Hepatocyte (in vitro differentiated cells): ENCODE measurements around the gene SCO1. TPM values are rescaled to one million over a fixed set of nuclear protein-coding genes. Genes with fewer than 3 reads are reported as not detected.
A peak's percentile ranks its signal among the peaks of the same experiment; 100 is the strongest.
"Not testable (repeated sequence)": the region's sequence is repeated elsewhere in the genome, so short reads cannot be mapped to it uniquely, and the experiment has no call there.

Experiments used
- DNase-seq: peaks from one replicate; pipeline ENCODE4 v3.0.0-alpha.2; 2016; ENCODE audit warnings: low spot score
- H2AFZ ChIP-seq: fragments of 200-600 bp; sonication (generic); 2 replicates; pipeline ENCODE4 v1.6.0; 2016; ENCODE audit warnings: antibody characterized with exemption, mild to moderate bottlenecking
- H3K27ac ChIP-seq: fragments of 200-600 bp; sonication (generic); 2 replicates; pipeline ENCODE4 v1.5.1; 2016; ENCODE audit warnings: mild to moderate bottlenecking
- H3K27me3 ChIP-seq: fragments of 200-600 bp; sonication (generic); 2 replicates; pipeline ENCODE4 v1.6.1; 2016
- H3K36me3 ChIP-seq: fragments of 200-600 bp; sonication (generic); replicated peaks from 2 replicates; pipeline ENCODE4 v1.5.1; 2016; ENCODE audit warnings: low read depth; ENCODE audit not compliant: insufficient read depth
- H3K4me1 ChIP-seq: fragments of 200-600 bp; sonication (generic); 2 replicates; pipeline ENCODE4 v1.5.1; 2016; ENCODE audit warnings: mild to moderate bottlenecking, moderate library complexity; ENCODE audit not compliant: insufficient read depth
- H3K4me2 ChIP-seq: fragments of 200-600 bp; sonication (generic); 2 replicates; pipeline ENCODE4 v1.6.0; 2016
- H3K4me3 ChIP-seq: fragments of 200-600 bp; sonication (generic); 2 replicates; pipeline ENCODE4 v1.5.1; 2016; ENCODE audit warnings: mild to moderate bottlenecking
- H3K79me2 ChIP-seq: fragments of 200-600 bp; sonication (generic); 2 replicates; pipeline ENCODE4 v1.6.0; 2017; ENCODE audit warnings: mild to moderate bottlenecking
- H3K9me2 ChIP-seq: fragments of 200-600 bp; sonication (generic); replicated peaks from 2 replicates; pipeline ENCODE4 v1.6.0; 2017; ENCODE audit warnings: mild to moderate bottlenecking; ENCODE audit not compliant: insufficient read depth
- H3K9me3 ChIP-seq: fragments of 200-600 bp; sonication (generic); 2 replicates; pipeline ENCODE4 v1.5.1; 2016; ENCODE audit warnings: low read depth, mild to moderate bottlenecking
- H4K20me1 ChIP-seq: fragments of 200-600 bp; sonication (generic); 2 replicates; pipeline ENCODE4 v1.6.0; 2016; ENCODE audit warnings: mild to moderate bottlenecking; ENCODE audit not compliant: insufficient read depth, poor library complexity, severe bottlenecking
- EZH2 ChIP-seq: fragments of 200-600 bp; sonication (generic); IDR thresholded peaks from 2 replicates; pipeline ENCODE4 v1.6.1; 2016; ENCODE audit warnings: antibody characterized with exemption, mild to moderate bottlenecking, borderline replicate concordance
- EZH2phosphoT487 ChIP-seq: fragments of 200-600 bp; sonication (generic); IDR thresholded peaks from one replicate; pipeline ENCODE4 v1.6.1; 2018; ENCODE audit warnings: antibody characterized with exemption, mild to moderate bottlenecking, low read depth, moderate library complexity; ENCODE audit not compliant: unreplicated experiment, severe bottlenecking
- WGBS: methylation state at CpG from one replicate; pipeline ENCODE4 v1.1.6; 2016; ENCODE audit warnings: low lambda C conversion rate; ENCODE audit errors: missing lambda C conversion rate; 5-methylcytosine and 5-hydroxymethylcytosine counted together
- polyA plus RNA-seq: library from polyadenylated mRNA; unstranded; fragments of >200 nt; fragmentation: Nextera tagmentation; extraction: Ambion mirVana; gene quantifications from 2 replicates; pipeline ENCODE4 v1.2.1, GENCODE V29; 2016
- total RNA-seq: library from RNA; depleted of rRNA; stranded (reverse); fragments of >200 nt; gene quantifications from 2 replicates; pipeline ENCODE4 v1.2.3, GENCODE V29; 2014
- TF ChIP-seq, protein P1 (sequence below): fragments of 200-600 bp; sonication (generic); IDR thresholded peaks from 2 replicates; pipeline ENCODE4 v1.5.1; 2016; ENCODE audit warnings: antibody characterized with exemption, mild to moderate bottlenecking; ENCODE audit not compliant: poor library complexity

The SCO1 gene
- total and polyA plus RNA-seq, 2 experiments from 2014 or later = 34.0 to 45.8 TPM

- H3K27me3 ChIP-seq = no peaks in the 10 kb centered on the region
- no peaks in the 10 kb centered on the region for H4K20me1 ChIP-seq
- H3K4me3 ChIP-seq = no peak overlapping the region
- no peak for DNase-seq
- H3K27ac ChIP-seq = peak overlapping the region; percentile 70
- no peaks in the 10 kb centered on the region for H3K9me2 ChIP-seq
- TF ChIP-seq EZH2 (no peak), EZH2phosphoT487 (no peak)
- TF ChIP-seq, protein P1, sequence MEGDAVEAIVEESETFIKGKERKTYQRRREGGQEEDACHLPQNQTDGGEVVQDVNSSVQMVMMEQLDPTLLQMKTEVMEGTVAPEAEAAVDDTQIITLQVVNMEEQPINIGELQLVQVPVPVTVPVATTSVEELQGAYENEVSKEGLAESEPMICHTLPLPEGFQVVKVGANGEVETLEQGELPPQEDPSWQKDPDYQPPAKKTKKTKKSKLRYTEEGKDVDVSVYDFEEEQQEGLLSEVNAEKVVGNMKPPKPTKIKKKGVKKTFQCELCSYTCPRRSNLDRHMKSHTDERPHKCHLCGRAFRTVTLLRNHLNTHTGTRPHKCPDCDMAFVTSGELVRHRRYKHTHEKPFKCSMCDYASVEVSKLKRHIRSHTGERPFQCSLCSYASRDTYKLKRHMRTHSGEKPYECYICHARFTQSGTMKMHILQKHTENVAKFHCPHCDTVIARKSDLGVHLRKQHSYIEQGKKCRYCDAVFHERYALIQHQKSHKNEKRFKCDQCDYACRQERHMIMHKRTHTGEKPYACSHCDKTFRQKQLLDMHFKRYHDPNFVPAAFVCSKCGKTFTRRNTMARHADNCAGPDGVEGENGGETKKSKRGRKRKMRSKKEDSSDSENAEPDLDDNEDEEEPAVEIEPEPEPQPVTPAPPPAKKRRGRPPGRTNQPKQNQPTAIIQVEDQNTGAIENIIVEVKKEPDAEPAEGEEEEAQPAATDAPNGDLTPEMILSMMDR = no peak
- H3K4me2 ChIP-seq = no peak overlapping the region
- H3K36me3 ChIP-seq = no peaks in the 10 kb centered on the region
- peaks cover 23% of the 10 kb centered on the region for H3K4me1 ChIP-seq
- no peak overlapping the region for H2AFZ ChIP-seq
- no peaks in the 10 kb centered on the region for H3K79me2 ChIP-seq
- 68% methylated on average over 3 of the region's 3 CpGs for WGBS
- no peaks in the 10 kb centered on the region for H3K9me3 ChIP-seq
These were observed 36.3 kb upstream of the SCO1 start for GRCh38 chr17:10733666-10734065.

- not testable (repeated sequence) for DNase-seq, H3K4me2 ChIP-seq, H3K9me3 ChIP-seq, H2AFZ ChIP-seq, H3K4me3 ChIP-seq, H3K27me3 ChIP-seq, H4K20me1 ChIP-seq, H3K27ac ChIP-seq, H3K36me3 ChIP-seq, H3K9me2 ChIP-seq, H3K79me2 ChIP-seq
- WGBS = 79% methylated on average over 6 of the region's 6 CpGs
- H3K4me1 ChIP-seq = peaks cover 16% of the 10 kb centered on the region
These were observed 34.8 kb upstream of the SCO1 start for GRCh38 chr17:10732121-10732520.

DNA sequence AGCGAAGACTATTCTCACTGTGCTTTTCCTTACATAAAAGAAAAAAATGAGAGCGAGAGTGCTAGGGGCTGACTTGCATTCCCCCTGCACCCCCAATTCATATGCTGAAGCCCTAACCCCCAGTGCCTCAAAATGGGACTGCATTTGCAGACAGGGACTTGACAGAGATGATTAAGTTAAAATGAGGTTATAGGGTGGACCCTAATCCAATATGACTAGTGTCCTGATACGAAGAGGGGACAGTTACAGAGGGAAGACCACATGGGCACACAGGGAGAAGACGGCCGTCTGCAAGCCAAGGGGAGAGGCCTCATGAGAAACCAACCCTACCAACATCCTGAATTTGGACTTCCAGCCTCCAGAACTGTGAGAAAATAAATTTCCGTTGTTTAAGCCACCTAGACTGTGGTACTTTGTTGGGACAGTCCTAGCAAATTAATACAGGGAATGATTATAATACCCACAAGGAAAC lies 34.1 kb upstream of the SCO1 start:
- WGBS = 92% methylated on average over 6 of the region's 6 CpGs
- Histone ChIP-seq H3K27me3 (no peaks in the 10 kb centered on the region), H3K9me2 (no peaks in the 10 kb centered on the region), H3K9me3 (no peaks in the 10 kb centered on the region), H3K27ac (no peak overlapping the region), H3K4me2 (peak overlapping the region; percentile 87), H2AFZ (no peak overlapping the region), H3K4me1 (peaks cover 16% of the 10 kb centered on the region), H3K4me3 (no peak overlapping the region), H3K36me3 (no peaks in the 10 kb centered on the region), H4K20me1 (no peaks in the 10 kb centered on the region), H3K79me2 (no peaks in the 10 kb centered on the region)
- DNase-seq = no peak
- TF ChIP-seq, protein P1 = no peak
- no peak for TF ChIP-seq EZH2
- no peak for TF ChIP-seq EZH2phosphoT487

- not testable (repeated sequence) for H3K9me2 ChIP-seq, DNase-seq, H3K36me3 ChIP-seq, H3K79me2 ChIP-seq, H4K20me1 ChIP-seq, H3K27me3 ChIP-seq, H3K9me3 ChIP-seq
- peak overlapping the region; percentile 66 for H3K4me3 ChIP-seq
- H2AFZ ChIP-seq = peak overlapping the region; percentile 78
- H3K4me1 ChIP-seq = peaks cover 22% of the 10 kb centered on the region
- WGBS = 15% methylated on average over 13 of the region's 15 CpGs
- peak overlapping the region; percentile 87 for H3K4me2 ChIP-seq
- H3K27ac ChIP-seq = peak overlapping the region; percentile 98
These were observed 32.9 kb upstream of the SCO1 start for GRCh38 chr17:10730247-10730646.
